AG10803 (cell line): Measurements from ENCODE around the gene DENR.
"Not testable (repeated sequence)": the region's sequence is repeated elsewhere in the genome, so short reads cannot be mapped to it uniquely, and the experiment has no call there.

Experiments used
- DNase-seq: peaks from one replicate; pipeline ENCODE4 v3.0.0; 2010; ENCODE audit warnings: low read depth
- H3K4me3 ChIP-seq: 2 replicates; pipeline ENCODE4 v1.5.1; 2011; ENCODE audit warnings: mild to moderate bottlenecking, low read length, control low read depth
- CTCF ChIP-seq: conservative IDR thresholded peaks from 2 replicates; pipeline ENCODE4 v1.5.1; 2011; ENCODE audit warnings: mild to moderate bottlenecking, low read length, control low read depth, inconsistent platforms

The DENR gene

GRCh38 chr12:122793685-122794106 lies 41.1 kb downstream of the DENR start:
- peak; percentile 62 for DNase-seq
- no peak overlapping the region for H3K4me3 ChIP-seq
- peak; percentile 74 for TF ChIP-seq CTCF

- no peak overlapping the region for H3K4me3 ChIP-seq
- no peak for DNase-seq
- no peak for TF ChIP-seq CTCF
Observed at GRCh38 chr12:122795807-122796206, 43.2 kb downstream of the DENR start.

- no peak overlapping the region for H3K4me3 ChIP-seq
- no peak for TF ChIP-seq CTCF
- no peak for DNase-seq
Observed at GRCh38 chr12:122799641-122800243, 47.1 kb downstream of the DENR start.

- no peak for TF ChIP-seq CTCF
- no peak overlapping the region for H3K4me3 ChIP-seq
- no peak for DNase-seq
Observed at GRCh38 chr12:122803937-122804336, 51.3 kb downstream of the DENR start.

- H3K4me3 ChIP-seq, DNase-seq: not testable (repeated sequence)
Observed at GRCh38 chr12:122804957-122805356, 52.3 kb downstream of the DENR start.

- no peak for DNase-seq
- TF ChIP-seq CTCF = no peak
Observed at GRCh38 chr12:122807651-122808050, 55.0 kb downstream of the DENR start.

GRCh38 chr12:122811777-122812176 lies 59.2 kb downstream of the DENR start:
- no peak for TF ChIP-seq CTCF
- H3K4me3 ChIP-seq = no peak overlapping the region
- no peak for DNase-seq

More at GRCh38 chr12:122807651-122808050, 55.0 kb downstream of the DENR start:
- H3K4me3 ChIP-seq = no peak overlapping the region

GRCh38 chr12:122813310-122813713 lies 60.7 kb downstream of the DENR start:
- no peak for TF ChIP-seq CTCF
- H3K4me3 ChIP-seq = no peak overlapping the region
- DNase-seq = no peak
